Subcutaneous abdominal adipose tissue (tissue), 5 donors: Measurements from ENCODE around the gene CIROP.

ENCODE experiments used
- H3K27ac ChIP-seq: one replicate; pipeline ENCODE4 v1.7.0; 2013; ENCODE audit warnings: low read depth, mild to moderate bottlenecking, inconsistent platforms, low read length, moderate library complexity
- H3K27me3 ChIP-seq, 5 donors: one replicate each; pipeline ENCODE4 v1.7.0; 2013; ENCODE audit warnings: low read length in 5 of 5, inconsistent platforms in 1 of 5; ENCODE audit not compliant: control insufficient read depth in 5 of 5, insufficient read depth in 4 of 5
- H3K36me3 ChIP-seq, 5 donors: one replicate each; pipeline ENCODE4 v1.7.0; 2013; ENCODE audit warnings: low read length in 5 of 5; ENCODE audit not compliant: control insufficient read depth in 5 of 5, insufficient read depth in 5 of 5
- H3K4me1 ChIP-seq, 5 donors: one replicate each; pipeline ENCODE4 v1.7.0; 2013; ENCODE audit warnings: low read length in 5 of 5, mild to moderate bottlenecking in 3 of 5, moderate library complexity in 1 of 5; ENCODE audit not compliant: control insufficient read depth in 5 of 5, insufficient read depth in 5 of 5
- H3K4me3 ChIP-seq, 5 donors: one replicate each; pipeline ENCODE4 v1.7.0; 2013; ENCODE audit warnings: low read length in 5 of 5, low read depth in 1 of 5
- H3K9ac ChIP-seq, 5 donors: one replicate each; pipeline ENCODE4 v1.7.0; 2013; ENCODE audit warnings: low read length in 5 of 5, mild to moderate bottlenecking in 4 of 5, moderate library complexity in 3 of 5
- H3K9me3 ChIP-seq, 5 donors: one replicate each; pipeline ENCODE4 v1.7.0; 2013; ENCODE audit warnings: low read length in 5 of 5; ENCODE audit not compliant: control insufficient read depth in 5 of 5
- donor health status: healthy.
- donor health status: healthy.
- donor health status: healthy.
- donor health status: healthy.
- donor health status: healthy.

CIROP gene

DNA sequence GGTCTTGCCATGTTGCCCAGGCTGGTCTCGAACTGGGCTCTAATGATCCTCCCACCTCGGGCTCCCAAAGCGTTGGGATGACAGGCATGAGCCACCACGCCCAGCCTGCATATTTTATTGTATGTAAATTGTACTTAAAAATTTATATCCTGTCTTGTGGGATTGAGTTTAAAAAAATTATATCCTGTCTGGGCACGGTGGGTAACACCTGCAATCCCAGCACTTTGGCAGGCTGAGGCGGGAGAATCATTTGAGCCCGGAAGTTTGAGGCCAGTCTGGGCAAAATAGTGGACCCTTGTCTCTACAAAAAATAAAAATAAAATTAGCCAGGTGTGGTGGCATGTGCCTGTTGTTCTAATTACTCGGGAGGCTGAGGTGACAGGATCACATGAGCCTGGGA is 28.2 kb upstream of the CIROP start:
- Histone ChIP-seq H3K9ac (no peak overlapping the region), H3K9me3 (no peaks in the 10 kb centered on the region), H3K27me3 (peaks cover 0 to 3% (median 0%) of the 10 kb centered on the region in 5 donors), H3K36me3 (peaks cover 0 to 47% (median 35%) of the 10 kb centered on the region in 5 donors), H3K4me1 (no peaks in the 10 kb centered on the region), H3K4me3 (no peak overlapping the region), H3K27ac (no peak overlapping the region)

DNA sequence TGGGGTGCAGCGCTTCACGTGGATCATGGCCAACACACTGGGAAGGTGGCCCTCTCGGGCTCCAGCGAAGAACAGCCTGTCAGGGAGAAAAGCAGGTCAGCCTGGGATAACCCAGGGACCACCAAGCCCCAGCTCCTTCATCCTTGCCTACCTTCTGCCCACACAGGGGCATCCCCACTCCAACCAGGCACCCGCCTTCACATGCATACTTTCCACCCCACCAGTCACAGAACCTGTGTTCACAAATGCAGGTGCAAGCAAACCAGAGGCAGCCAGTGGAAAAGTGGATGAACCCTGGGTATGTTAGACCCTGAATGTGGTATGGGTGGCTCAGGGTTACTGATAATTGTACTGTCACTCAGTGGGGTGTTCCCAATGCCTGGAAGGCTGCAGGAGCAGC is 26.7 kb upstream of the CIROP start:
- H3K27ac ChIP-seq = no peak overlapping the region
- H3K36me3 ChIP-seq = peaks cover 0 to 47% (median 33%) of the 10 kb centered on the region in 5 donors

GRCh38 chr14:23130871-23131270 is 26.1 kb upstream of the CIROP start:
- H3K27me3 ChIP-seq = peaks cover 0 to 3% (median 0%) of the 10 kb centered on the region in 5 donors
- H3K27ac ChIP-seq = no peak overlapping the region
- H3K9ac ChIP-seq = no peak overlapping the region
- no peaks in the 10 kb centered on the region for H3K9me3 ChIP-seq
- H3K4me3 ChIP-seq = no peak overlapping the region
- peaks cover 0 to 43% (median 28%) of the 10 kb centered on the region in 5 donors for H3K36me3 ChIP-seq
- H3K4me1 ChIP-seq = peaks cover 0 to 10% (median 7%) of the 10 kb centered on the region in 5 donors

More for the DNA sequence above, 26.7 kb upstream of the CIROP start:
- Histone ChIP-seq H3K4me3 (no peak overlapping the region), H3K9me3 (no peaks in the 10 kb centered on the region), H3K9ac (no peak overlapping the region), H3K4me1 (peaks cover 0 to 3% (median under 1%) of the 10 kb centered on the region in 5 donors), H3K27me3 (peaks cover 0 to 3% (median 0%) of the 10 kb centered on the region in 5 donors)

- Histone ChIP-seq H3K27me3 (peaks cover 0 to 3% (median 0%) of the 10 kb centered on the region in 5 donors), H3K4me1 (peaks cover 0 to 12% (median 10%) of the 10 kb centered on the region in 5 donors), H3K27ac (no peak overlapping the region), H3K4me3 (no peak overlapping the region), H3K36me3 (peaks cover 0 to 43% (median 27%) of the 10 kb centered on the region in 5 donors), H3K9me3 (no peaks in the 10 kb centered on the region), H3K9ac (no peak overlapping the region)
These were observed 25.0 kb upstream of the CIROP start for GRCh38 chr14:23129759-23130316.

DNA sequence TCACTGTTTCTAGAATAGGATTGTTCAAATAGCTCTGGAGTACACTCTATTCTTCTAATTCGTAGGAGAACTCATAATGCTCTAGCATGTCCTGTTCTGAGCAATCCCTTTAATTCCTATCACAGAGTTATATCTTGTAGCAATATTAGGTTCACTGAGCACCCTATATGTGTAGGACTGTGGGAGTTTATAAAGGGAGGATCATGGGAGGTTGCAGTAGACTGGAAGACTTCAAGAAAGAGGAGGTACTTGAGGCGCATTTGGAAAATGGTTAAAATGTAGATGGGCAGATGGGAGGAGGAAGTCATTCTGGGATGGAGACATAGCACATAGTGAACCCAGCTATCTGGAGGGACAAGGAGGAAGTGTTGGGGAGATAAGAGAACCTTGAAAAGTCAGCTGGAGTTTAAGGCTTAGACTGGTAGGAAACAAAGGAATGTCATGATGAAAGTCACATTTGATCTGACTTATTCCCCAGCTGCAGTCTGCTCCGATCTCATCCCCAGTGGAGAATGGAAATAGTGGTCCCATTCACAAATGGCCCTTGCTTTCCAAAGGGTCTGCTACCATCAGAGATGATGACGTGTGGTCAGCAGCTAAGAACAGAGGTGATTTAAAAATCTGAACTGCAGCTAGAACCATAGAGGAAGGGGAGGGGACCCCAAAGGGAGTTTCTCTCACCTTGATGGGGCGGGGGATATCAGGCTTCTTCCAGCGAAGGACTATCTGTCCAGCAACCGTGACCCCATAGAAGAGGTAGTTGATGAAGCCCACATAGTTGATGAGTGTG is 24.4 kb upstream of the CIROP start:
- peaks cover 0 to 3% (median 0%) of the 10 kb centered on the region in 5 donors for H3K27me3 ChIP-seq
- H3K9ac ChIP-seq = no peak overlapping the region
- H3K9me3 ChIP-seq = no peaks in the 10 kb centered on the region
- no peak overlapping the region for H3K27ac ChIP-seq
- H3K36me3 ChIP-seq = peaks cover 0 to 43% (median 27%) of the 10 kb centered on the region in 5 donors
- no peak overlapping the region for H3K4me3 ChIP-seq
- H3K4me1 ChIP-seq = peaks cover 0 to 12% (median 11%) of the 10 kb centered on the region in 5 donors

GRCh38 chr14:23127861-23128260 is 23.1 kb upstream of the CIROP start:
- Histone ChIP-seq H3K9ac (no peak overlapping the region), H3K9me3 (no peaks in the 10 kb centered on the region), H3K4me1 (peaks cover 0 to 23% (median 17%) of the 10 kb centered on the region in 5 donors), H3K4me3 (no peak overlapping the region), H3K27ac (no peak overlapping the region), H3K36me3 (peaks cover 0 to 43% (median 27%) of the 10 kb centered on the region in 5 donors), H3K27me3 (peaks cover 0 to 3% (median 0%) of the 10 kb centered on the region in 5 donors)

- peaks cover 0 to 43% (median 27%) of the 10 kb centered on the region in 5 donors for H3K36me3 ChIP-seq
- H3K9ac ChIP-seq = no peak overlapping the region
- H3K4me3 ChIP-seq = no peak overlapping the region
- no peak overlapping the region for H3K27ac ChIP-seq
- peaks cover 0 to 23% (median 17%) of the 10 kb centered on the region in 5 donors for H3K4me1 ChIP-seq
- no peaks in the 10 kb centered on the region for H3K9me3 ChIP-seq
- peaks cover 0 to 3% (median 0%) of the 10 kb centered on the region in 5 donors for H3K27me3 ChIP-seq
These were observed 21.9 kb upstream of the CIROP start for GRCh38 chr14:23126548-23127278.

DNA sequence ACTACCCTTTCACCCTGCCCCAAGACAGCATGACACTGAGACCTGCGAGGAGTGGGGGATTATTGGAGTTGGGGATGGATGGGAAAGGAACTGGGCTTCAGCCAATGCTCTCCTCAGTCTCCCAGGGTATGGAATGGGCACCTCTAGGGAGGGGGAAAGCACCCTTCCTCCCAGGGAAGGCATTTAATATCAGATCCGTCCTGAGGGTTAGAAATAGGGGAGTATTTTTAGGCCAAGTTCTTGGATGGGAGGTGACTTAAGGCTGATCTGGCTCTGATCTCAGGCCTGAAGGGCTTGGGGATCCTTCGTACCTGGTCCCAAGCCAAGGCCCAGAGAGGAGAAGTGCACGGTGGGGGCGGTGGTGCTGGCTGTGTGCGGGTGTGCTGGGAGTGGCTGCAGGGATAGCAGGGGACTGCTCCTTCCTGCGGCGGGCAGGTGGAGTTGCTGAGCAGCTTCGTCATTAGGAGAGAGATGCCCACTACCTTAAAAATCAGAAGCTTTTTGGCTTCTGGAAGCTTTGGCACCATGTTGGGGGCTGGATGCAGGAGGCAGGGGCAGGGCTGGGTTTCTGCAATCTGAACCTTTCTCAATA is 21.2 kb upstream of the CIROP start:
- Histone ChIP-seq H3K4me3 (no peak overlapping the region), H3K36me3 (peaks cover 0 to 36% (median 22%) of the 10 kb centered on the region in 5 donors), H3K27ac (no peak overlapping the region), H3K4me1 (peaks cover 0 to 23% (median 23%) of the 10 kb centered on the region in 5 donors), H3K27me3 (peaks cover 0 to 3% (median 0%) of the 10 kb centered on the region in 5 donors), H3K9me3 (no peaks in the 10 kb centered on the region), H3K9ac (peak overlapping the region in 2 of 5 donors; percentile 10 to 57)

- Histone ChIP-seq H3K9me3 (no peaks in the 10 kb centered on the region), H3K9ac (no peak overlapping the region), H3K4me1 (peaks cover 0 to 28% (median 23%) of the 10 kb centered on the region in 5 donors), H3K36me3 (peaks cover 0 to 34% (median 22%) of the 10 kb centered on the region in 5 donors), H3K27me3 (peaks cover 0 to 3% (median 0%) of the 10 kb centered on the region in 5 donors), H3K4me3 (no peak overlapping the region), H3K27ac (no peak overlapping the region)
These were observed 20.2 kb upstream of the CIROP start for GRCh38 chr14:23125011-23125410.
